ENCODE measurements around the gene HIBCH.

GRCh38 chr2:190334479-190335224 lies 15.0 kb upstream of the HIBCH start:
- TF ChIP-seq CTCF (IDR thresholded peaks at IDR 0.05 in 2 of 3, conservative IDR thresholded peaks at IDR 0.05 in 1 of 3; ENCODE audit: borderline replicate concordance in 1 of 3, insufficient read depth in 1 of 3, low read depth in 2 of 3, low read length in 2 of 3), result no peak
- no peak for TF ChIP-seq CEBPB (IDR thresholded peaks at IDR 0.05; ENCODE audit: low read depth)
- TF ChIP-seq JUND (IDR thresholded peaks at IDR 0.05), result peak; percentile 57

All from HCT116 (cell line).